NT2/D1 (cell line): ENCODE data around the gene BEND3.
"Not testable (repeated sequence)": the region's sequence is repeated elsewhere in the genome, so short reads cannot be mapped to it uniquely, and the experiment has no call there.

Experiments used
- DNase-seq: peaks from one replicate; pipeline ENCODE4 v3.0.0-alpha.2; 2011; ENCODE audit warnings: low read depth, low spot score
- H3K27me3 ChIP-seq: 2 replicates; pipeline ENCODE4 v1.6.0; 2011; ENCODE audit warnings: mild to moderate bottlenecking; ENCODE audit not compliant: insufficient read length, insufficient read depth
- H3K36me3 ChIP-seq: 2 replicates; pipeline ENCODE4 v1.6.1; 2011; ENCODE audit warnings: mild to moderate bottlenecking, low read length, mixed read lengths; ENCODE audit not compliant: insufficient read depth, insufficient read length
- H3K4me1 ChIP-seq: 2 replicates; pipeline ENCODE4 v1.5.1; 2011; ENCODE audit not compliant: insufficient read depth, insufficient read length
- H3K4me3 ChIP-seq: 2 replicates; pipeline ENCODE4 v1.5.1; 2011; ENCODE audit warnings: low read depth; ENCODE audit not compliant: insufficient read length
- H3K9ac ChIP-seq: 2 replicates; pipeline ENCODE4 v1.6.0; 2011; ENCODE audit warnings: low read depth; ENCODE audit not compliant: insufficient read length
- H3K9me3 ChIP-seq: 2 replicates; pipeline ENCODE4 v1.5.1; 2011; ENCODE audit warnings: mild to moderate bottlenecking, low read length; ENCODE audit not compliant: insufficient read depth
- SUZ12 ChIP-seq: IDR thresholded peaks from 2 replicates; pipeline ENCODE4 v1.6.1; 2011; ENCODE audit not compliant: insufficient read length, insufficient read depth; ENCODE audit errors: extremely low read depth
- YY1 ChIP-seq: IDR thresholded peaks from 2 replicates; pipeline ENCODE4 v1.6.1; 2011; ENCODE audit not compliant: insufficient read length, insufficient read depth
- ZNF274 ChIP-seq: IDR thresholded peaks from 2 replicates; pipeline ENCODE4 v1.6.1; 2011; ENCODE audit warnings: mild to moderate bottlenecking, low read depth, low read length

Gene BEND3

DNA sequence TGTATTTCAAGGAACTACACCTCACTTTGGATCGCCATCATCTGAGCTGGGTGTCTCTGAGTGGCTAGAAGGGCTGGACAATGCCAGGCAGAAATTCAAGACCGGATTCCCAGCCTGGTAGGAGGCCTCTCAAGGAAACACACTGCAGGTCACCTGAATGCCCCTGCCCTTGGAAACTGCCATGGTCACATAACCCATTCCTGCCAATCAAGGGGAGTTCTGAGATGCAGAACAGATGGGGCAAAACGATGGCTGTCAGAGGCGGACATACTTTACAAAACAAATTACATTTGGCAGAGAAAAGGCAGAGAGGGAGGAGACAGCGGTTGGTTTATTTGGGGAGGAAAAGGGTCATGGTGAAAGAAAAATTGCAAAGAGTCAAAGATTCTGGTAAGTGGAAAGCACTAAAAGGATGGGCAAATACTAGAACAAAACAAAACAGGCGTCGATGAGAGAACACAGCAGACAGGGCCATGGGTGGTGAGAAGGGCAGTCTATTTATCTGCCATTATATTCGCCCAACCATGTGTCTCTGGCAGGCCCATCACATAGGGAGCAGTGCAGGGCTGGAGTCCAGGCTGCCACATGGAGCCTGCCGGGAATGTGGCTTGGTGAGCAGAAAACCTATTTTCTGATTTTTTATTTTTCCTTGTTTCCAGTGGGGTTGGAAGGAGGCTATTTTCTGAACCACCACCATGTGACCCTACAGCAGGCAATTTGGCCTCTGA, 13.5 kb downstream of the BEND3 start:
- peaks cover 14% of the 10 kb centered on the region for H3K4me1 ChIP-seq
- DNase-seq = no peak

DNA sequence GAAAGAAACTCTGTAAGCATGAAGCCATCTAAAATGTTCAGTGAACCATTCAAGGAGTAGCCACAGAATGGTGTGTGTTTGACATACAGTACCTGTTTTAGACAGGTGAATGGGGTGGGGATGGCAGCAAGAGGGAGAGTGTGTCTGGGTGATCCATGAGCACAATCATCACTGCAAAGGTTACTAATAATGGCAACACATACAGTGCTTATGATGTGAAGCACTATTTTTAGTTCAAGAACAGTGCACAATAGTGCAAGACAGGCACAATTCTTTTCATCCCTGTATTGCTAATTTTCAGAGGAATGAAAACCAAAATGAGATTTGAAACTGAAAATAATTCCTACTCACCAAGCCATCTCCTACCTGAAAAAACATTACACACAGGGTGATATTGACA, 14.1 kb downstream of the BEND3 start:
- no peak for TF ChIP-seq ZNF274
- TF ChIP-seq SUZ12 = no peak
- Histone ChIP-seq H3K27me3 (no peaks in the 10 kb centered on the region), H3K4me3 (no peak overlapping the region), H3K36me3 (peaks cover 16% of the 10 kb centered on the region), H3K9me3 (no peaks in the 10 kb centered on the region), H3K9ac (no peak overlapping the region), H3K4me1 (peaks cover 14% of the 10 kb centered on the region)
- no peak for DNase-seq

More for the DNA sequence above, 13.5 kb downstream of the BEND3 start:
- H3K4me3 ChIP-seq = no peak overlapping the region
- no peaks in the 10 kb centered on the region for H3K27me3 ChIP-seq
- H3K9ac ChIP-seq = no peak overlapping the region
- H3K36me3 ChIP-seq = peaks cover 10% of the 10 kb centered on the region
- H3K9me3 ChIP-seq = no peaks in the 10 kb centered on the region
- no peak for TF ChIP-seq SUZ12
- TF ChIP-seq ZNF274 = no peak
- TF ChIP-seq YY1 = no peak

DNA sequence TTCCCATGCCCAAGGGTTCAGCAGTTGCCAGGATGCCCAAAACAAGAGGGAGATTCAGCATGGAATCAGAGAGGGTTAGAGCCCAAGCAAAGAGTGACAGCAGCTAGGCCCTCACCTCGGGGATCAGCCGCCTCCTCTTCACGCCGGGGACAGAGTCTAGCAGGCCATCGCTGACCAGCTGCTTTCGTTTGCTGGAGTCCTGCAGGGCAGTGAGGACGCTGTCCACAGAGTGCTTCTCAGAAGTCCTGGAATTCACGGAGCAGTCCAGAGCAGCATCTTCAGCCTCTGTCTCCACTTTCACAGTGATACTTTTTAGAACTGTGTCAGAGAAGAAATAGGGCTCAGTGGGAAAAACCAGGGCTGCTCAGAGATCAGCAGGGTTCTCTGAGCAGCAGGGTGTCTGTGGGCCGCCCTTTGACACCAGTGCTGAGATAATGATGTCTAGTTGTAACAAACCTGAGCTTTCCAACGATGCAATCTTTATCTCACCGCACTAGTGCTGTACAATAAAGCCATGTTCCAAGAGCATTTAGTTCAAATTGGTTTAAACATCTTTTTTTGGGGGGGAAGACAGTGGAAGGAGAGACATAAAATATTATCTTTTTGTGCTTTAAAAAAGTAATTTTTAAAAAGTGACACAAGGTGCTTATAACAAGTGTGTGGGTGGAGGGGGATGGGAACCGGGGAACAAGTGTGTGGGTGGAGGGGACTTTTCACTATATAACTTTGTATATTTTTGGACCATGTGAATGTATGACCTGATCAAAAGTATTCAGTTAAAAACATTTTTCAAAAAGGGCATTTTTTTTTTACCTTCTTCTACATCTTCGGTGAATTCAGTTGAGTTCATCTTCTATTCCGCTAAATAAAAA, 16.6 kb downstream of the BEND3 start:
- Histone ChIP-seq H3K4me3 (no peak overlapping the region), H3K27me3 (no peaks in the 10 kb centered on the region), H3K9me3 (no peaks in the 10 kb centered on the region), H3K4me1 (peaks cover 10% of the 10 kb centered on the region), H3K9ac (no peak overlapping the region), H3K36me3 (peaks cover 25% of the 10 kb centered on the region)
- DNase-seq = no peak
- TF ChIP-seq YY1 (no peak), SUZ12 (no peak), ZNF274 (no peak)

DNA sequence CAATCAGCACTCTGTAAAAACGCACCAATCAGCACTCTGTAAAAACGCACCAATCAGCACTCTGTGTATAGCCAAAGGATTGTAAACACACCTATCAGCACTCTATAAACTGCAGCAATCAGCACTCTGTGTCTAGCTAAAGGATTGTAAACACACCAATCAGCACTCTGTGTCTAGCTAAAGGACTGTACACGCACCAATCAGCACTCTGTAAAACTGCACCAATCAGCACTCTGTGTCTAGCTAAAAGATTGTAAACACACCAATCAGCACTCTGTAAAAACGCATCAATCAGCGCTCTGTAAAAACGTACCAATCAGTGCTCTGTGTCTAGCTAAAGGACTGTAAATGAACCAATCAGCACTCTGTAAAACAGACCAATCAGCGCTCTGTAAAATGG, 30.9 kb downstream of the BEND3 start:
- Histone ChIP-seq H3K9me3 (peaks cover 14% of the 10 kb centered on the region; the same call in 1 of the 2 replicates), H3K36me3 (peaks cover 11% of the 10 kb centered on the region)
- DNase-seq, H3K9ac ChIP-seq, H3K4me1 ChIP-seq, H3K4me3 ChIP-seq, H3K27me3 ChIP-seq: not testable (repeated sequence)

DNA sequence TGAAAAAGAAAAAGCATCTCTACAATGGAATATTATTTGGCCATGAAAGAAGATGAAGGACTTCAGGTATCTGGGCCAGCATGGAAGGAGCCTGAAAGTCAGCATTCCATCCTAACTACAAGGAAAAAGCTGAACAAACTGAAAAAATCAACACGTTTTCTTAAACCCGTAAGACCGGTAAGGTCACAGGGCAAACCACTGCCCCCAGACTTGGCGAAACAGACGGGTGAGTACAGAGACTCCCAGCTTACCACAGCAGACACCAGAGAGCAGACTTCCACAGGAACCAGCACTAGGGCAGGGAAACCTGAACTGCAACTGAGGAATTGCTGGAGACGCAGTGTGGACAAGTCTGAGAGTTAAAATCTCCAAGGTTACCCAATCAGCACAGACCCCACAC, 31.4 kb downstream of the BEND3 start:
- no peaks in the 10 kb centered on the region for H3K4me1 ChIP-seq
- no peak for DNase-seq
- no peak overlapping the region for H3K9ac ChIP-seq
- no peak overlapping the region for H3K4me3 ChIP-seq
- H3K27me3 ChIP-seq = no peaks in the 10 kb centered on the region
- H3K9me3 ChIP-seq = peaks cover 14% of the 10 kb centered on the region; the same call in 1 of the 2 replicates
- H3K36me3 ChIP-seq = peaks cover 11% of the 10 kb centered on the region
- TF ChIP-seq ZNF274 (no peak), SUZ12 (no peak), YY1 (no peak)

DNA sequence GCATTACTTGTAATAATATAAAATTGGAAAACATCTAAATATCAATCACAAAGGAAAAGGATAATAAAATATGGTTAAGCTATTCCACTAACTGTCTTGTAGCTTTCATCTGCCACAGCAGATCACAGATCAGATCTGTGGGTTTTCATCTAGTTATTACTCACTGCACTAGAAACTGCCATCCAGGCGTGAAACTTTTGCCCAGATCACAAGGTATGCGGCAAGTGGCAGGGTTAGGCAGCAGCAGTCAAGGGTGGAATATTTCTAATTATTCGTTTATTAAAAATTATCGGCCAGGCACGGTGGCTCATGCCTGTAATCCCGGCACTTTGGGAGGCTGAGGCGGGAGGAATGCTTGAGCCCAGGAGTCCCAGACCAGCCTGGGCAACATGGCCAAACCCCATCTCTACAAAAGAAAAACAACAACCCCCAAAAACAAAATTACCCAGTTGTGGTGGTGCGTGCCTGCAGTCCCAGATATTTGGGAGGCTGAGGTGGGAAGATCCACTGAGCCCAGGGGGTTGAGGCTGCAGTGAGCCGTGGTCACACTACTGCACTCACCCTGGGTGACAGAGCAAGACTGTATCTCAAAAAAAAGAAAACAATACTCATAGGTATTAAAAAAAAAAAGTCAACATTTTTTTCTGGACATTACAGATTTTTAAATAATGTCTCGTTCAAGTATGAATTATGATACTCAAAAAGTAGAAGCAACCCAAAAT, 32.1 kb downstream of the BEND3 start:
- DNase-seq = no peak
- H3K9me3 ChIP-seq = peaks cover 14% of the 10 kb centered on the region; the same call in 1 of the 2 replicates
- no peaks in the 10 kb centered on the region for H3K4me1 ChIP-seq
- no peak overlapping the region for H3K4me3 ChIP-seq
- TF ChIP-seq ZNF274 (no peak), SUZ12 (no peak), YY1 (no peak)
- H3K9ac ChIP-seq = no peak overlapping the region
- peaks cover 11% of the 10 kb centered on the region for H3K36me3 ChIP-seq
- no peaks in the 10 kb centered on the region for H3K27me3 ChIP-seq

DNA sequence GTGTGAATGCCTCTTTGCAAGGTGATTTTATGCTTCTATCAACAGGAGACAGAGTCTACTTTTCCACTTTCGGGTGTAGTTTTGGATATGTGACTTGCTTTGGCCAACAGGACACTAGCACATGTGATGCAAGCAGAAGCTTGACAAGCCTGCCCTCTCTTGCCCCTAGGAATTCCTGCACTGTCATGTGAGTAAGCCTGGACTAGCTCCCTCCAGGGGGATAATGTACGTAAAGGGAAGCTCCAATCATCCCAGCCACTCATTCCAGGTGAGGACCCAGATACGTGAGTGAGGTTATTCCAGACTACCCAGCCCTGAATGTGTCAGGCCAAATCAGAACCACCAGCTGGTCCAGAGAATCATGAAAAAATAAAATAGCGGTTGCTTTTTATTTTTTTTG, 33.3 kb downstream of the BEND3 start:
- no peak overlapping the region for H3K4me3 ChIP-seq
- peaks cover 14% of the 10 kb centered on the region; the same call in 1 of the 2 replicates for H3K9me3 ChIP-seq
- H3K9ac ChIP-seq = no peak overlapping the region
- no peak for TF ChIP-seq ZNF274
- TF ChIP-seq YY1 = no peak
- no peak for TF ChIP-seq SUZ12
- H3K4me1 ChIP-seq = no peaks in the 10 kb centered on the region
- DNase-seq = no peak
- no peaks in the 10 kb centered on the region for H3K27me3 ChIP-seq
- H3K36me3 ChIP-seq = peaks cover 18% of the 10 kb centered on the region
